ENCODE results near the gene DNAJC16.

- TF ChIP-seq, protein P1, sequence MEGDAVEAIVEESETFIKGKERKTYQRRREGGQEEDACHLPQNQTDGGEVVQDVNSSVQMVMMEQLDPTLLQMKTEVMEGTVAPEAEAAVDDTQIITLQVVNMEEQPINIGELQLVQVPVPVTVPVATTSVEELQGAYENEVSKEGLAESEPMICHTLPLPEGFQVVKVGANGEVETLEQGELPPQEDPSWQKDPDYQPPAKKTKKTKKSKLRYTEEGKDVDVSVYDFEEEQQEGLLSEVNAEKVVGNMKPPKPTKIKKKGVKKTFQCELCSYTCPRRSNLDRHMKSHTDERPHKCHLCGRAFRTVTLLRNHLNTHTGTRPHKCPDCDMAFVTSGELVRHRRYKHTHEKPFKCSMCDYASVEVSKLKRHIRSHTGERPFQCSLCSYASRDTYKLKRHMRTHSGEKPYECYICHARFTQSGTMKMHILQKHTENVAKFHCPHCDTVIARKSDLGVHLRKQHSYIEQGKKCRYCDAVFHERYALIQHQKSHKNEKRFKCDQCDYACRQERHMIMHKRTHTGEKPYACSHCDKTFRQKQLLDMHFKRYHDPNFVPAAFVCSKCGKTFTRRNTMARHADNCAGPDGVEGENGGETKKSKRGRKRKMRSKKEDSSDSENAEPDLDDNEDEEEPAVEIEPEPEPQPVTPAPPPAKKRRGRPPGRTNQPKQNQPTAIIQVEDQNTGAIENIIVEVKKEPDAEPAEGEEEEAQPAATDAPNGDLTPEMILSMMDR (tag by site-specific recombination; IDR thresholded peaks at IDR 0.05): no peak
- TF ChIP-seq ZBTB49 (tag by site-specific recombination; IDR thresholded peaks at IDR 0.05; ENCODE audit: low read depth): no peak
- no peak for TF ChIP-seq ZNF274 (IDR thresholded peaks at IDR 0.05; ENCODE audit: low read length)
- no peak for TF ChIP-seq ZNF274 (tag by site-specific recombination; IDR thresholded peaks at IDR 0.05; ENCODE audit: borderline replicate concordance)
- no peak for TF ChIP-seq ZNF18 (tag by site-specific recombination; IDR thresholded peaks at IDR 0.05)
- no peak for TF ChIP-seq SALL2 (tag by site-specific recombination; IDR thresholded peaks at IDR 0.05; ENCODE audit: borderline replicate concordance)
Observed at GRCh38 chr1:15623435-15623834, 96.8 kb downstream of the DNAJC16 start.
